ENCODE data around the gene NAV2. TPM values are rescaled to one million over a fixed set of nuclear protein-coding genes. Genes with fewer than 3 reads are reported as not detected.

The NAV2 gene
- total and polyA plus RNA-seq, 2 donors (not counting 1 experiment from before 2014, with no cell fraction given) = 8.1 to 14.0 TPM

DNA sequence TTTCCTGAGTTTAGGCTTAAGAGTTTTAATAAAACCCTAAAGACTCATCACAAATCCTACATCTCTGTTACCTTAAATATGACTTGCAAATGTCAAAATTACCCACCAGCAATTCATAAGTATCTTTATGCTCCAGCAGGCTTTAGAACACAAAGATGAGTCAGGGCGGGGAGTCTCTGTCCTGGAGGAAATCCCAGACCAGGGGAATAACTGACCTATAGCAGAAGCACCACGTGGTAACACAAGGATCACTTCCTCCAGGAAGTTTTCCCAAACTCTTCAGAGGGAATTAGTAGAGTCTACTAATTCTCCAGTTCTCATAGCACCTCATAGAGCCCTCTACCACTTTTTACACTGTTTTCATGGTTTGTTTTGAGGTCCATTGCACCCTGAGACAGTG lies 217.0 kb downstream of the NAV2 start:
- H3K9ac ChIP-seq (ENCODE audit: insufficient read depth, low read length) = no peak overlapping the region
- no peaks in the 10 kb centered on the region for H3K9me3 ChIP-seq (ENCODE audit: control insufficient read depth, insufficient read depth, low read depth, low read length)
- no peak overlapping the region for H3K4me3 ChIP-seq (replicated peaks in 1 of 4; ENCODE audit: control extremely low read depth in 1 of 4, insufficient read depth in 1 of 4, low read depth in 3 of 4, low read length in 4 of 4)
- TF ChIP-seq EZH2 (IDR thresholded peaks at IDR 0.05; ENCODE audit: low read length, missing control alignments) (no peak), CTCF (conservative IDR thresholded peaks at IDR 0.05 in 1 of 2, IDR thresholded peaks at IDR 0.05 in 1 of 2; ENCODE audit: low read depth in 1 of 2, low read length in 2 of 2) (no peak)
- no peak overlapping the region for H3K27ac ChIP-seq (ENCODE audit: insufficient read depth, low read length)
- peaks cover 8% of the 10 kb centered on the region for H3K36me3 ChIP-seq (ENCODE audit: control insufficient read depth, insufficient read depth, low read length)
- no peak overlapping the region for H3K4me2 ChIP-seq (ENCODE audit: extremely low read depth, insufficient read depth, low read length)
- peaks cover 19% of the 10 kb centered on the region for H3K4me1 ChIP-seq (ENCODE audit: control insufficient read depth, extremely low read depth, insufficient read depth, low read length)
- no peaks in the 10 kb centered on the region for H4K20me1 ChIP-seq (ENCODE audit: control insufficient read depth, extremely low read depth, insufficient read depth, low read length)
- peaks cover 8% of the 10 kb centered on the region for H3K79me2 ChIP-seq (ENCODE audit: control insufficient read depth, insufficient read depth, low read length)
- no peaks in the 10 kb centered on the region for H3K27me3 ChIP-seq (ENCODE audit: control insufficient read depth, insufficient read depth, low read length)
- no peak overlapping the region for H2AFZ ChIP-seq (ENCODE audit: low read length)
- DNase-seq (ENCODE audit: low read depth in 2 of 2) = peak; percentile 33 to 70

- H3K4me2 ChIP-seq (ENCODE audit: extremely low read depth, insufficient read depth, low read length) = peak overlapping the region; percentile 83
- H3K36me3 ChIP-seq (ENCODE audit: control insufficient read depth, insufficient read depth, low read length) = peaks cover 8% of the 10 kb centered on the region
- peak overlapping the region in 3 of 4 experiments; percentile 2 to 30 (median 18) for H3K4me3 ChIP-seq (replicated peaks in 1 of 4; ENCODE audit: control extremely low read depth in 1 of 4, insufficient read depth in 1 of 4, low read depth in 3 of 4, low read length in 4 of 4)
- peaks cover 9% of the 10 kb centered on the region for H3K79me2 ChIP-seq (ENCODE audit: control insufficient read depth, insufficient read depth, low read length)
- H4K20me1 ChIP-seq (ENCODE audit: control insufficient read depth, extremely low read depth, insufficient read depth, low read length) = no peaks in the 10 kb centered on the region
- H3K27me3 ChIP-seq (ENCODE audit: control insufficient read depth, insufficient read depth, low read length) = no peaks in the 10 kb centered on the region
- H3K9me3 ChIP-seq (ENCODE audit: control insufficient read depth, insufficient read depth, low read depth, low read length) = no peaks in the 10 kb centered on the region
- peak overlapping the region; percentile 31 for H3K9ac ChIP-seq (ENCODE audit: insufficient read depth, low read length)
- H2AFZ ChIP-seq (ENCODE audit: low read length) = no peak overlapping the region
- no peak for TF ChIP-seq CTCF (conservative IDR thresholded peaks at IDR 0.05 in 1 of 2, IDR thresholded peaks at IDR 0.05 in 1 of 2; ENCODE audit: low read depth in 1 of 2, low read length in 2 of 2)
- TF ChIP-seq EZH2 (IDR thresholded peaks at IDR 0.05; ENCODE audit: low read length, missing control alignments) = no peak
- peaks cover 25% of the 10 kb centered on the region for H3K4me1 ChIP-seq (ENCODE audit: control insufficient read depth, extremely low read depth, insufficient read depth, low read length)
- DNase-seq (ENCODE audit: low read depth in 2 of 2) = peak; percentile 33 to 45
- peak overlapping the region; percentile 68 for H3K27ac ChIP-seq (ENCODE audit: insufficient read depth, low read length)
Measured at GRCh38 chr11:19931141-19931770, 218.6 kb downstream of the NAV2 start.

DNA sequence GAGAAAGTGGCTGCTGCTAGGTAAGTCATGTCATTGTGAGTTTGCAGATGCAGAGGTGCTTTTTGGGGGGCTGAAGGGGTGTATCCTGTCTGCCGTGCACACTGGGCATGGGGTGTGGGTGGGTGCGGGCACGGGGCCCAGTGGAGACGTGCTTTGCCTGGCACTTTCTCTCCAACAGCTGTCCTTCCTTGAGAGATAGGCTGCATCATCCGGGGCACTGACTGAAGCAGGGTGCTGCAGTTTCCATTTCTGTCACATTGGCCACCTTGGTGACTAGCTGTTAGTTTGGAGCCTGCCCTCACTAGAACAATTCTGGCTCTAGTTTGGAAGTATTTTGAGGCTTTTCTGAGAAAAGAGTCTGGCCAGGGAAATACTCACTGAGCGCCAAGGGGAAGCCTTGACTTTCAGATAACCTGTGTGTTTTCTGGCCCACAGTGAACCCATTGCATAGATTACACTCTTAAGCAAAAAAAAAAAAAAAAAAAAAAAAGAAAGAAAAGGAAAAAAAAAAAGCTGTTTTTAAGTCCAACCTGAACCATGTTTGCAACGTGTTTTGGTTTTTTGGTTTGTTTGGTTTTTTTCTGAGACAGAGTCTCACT lies 219.2 kb downstream of the NAV2 start:
- H3K9me3 ChIP-seq (ENCODE audit: control insufficient read depth, insufficient read depth, low read depth, low read length) = no peaks in the 10 kb centered on the region
- H3K79me2 ChIP-seq (ENCODE audit: control insufficient read depth, insufficient read depth, low read length) = peaks cover 8% of the 10 kb centered on the region
- H3K4me3 ChIP-seq (replicated peaks in 1 of 4; ENCODE audit: control extremely low read depth in 1 of 4, insufficient read depth in 1 of 4, low read depth in 3 of 4, low read length in 4 of 4) = peak overlapping the region in 1 of 4 experiments; percentile 30
- peak overlapping the region; percentile 68 for H3K27ac ChIP-seq (ENCODE audit: insufficient read depth, low read length)
- DNase-seq (ENCODE audit: low read depth in 2 of 2) = no peak
- no peaks in the 10 kb centered on the region for H3K27me3 ChIP-seq (ENCODE audit: control insufficient read depth, insufficient read depth, low read length)
- H3K36me3 ChIP-seq (ENCODE audit: control insufficient read depth, insufficient read depth, low read length) = peaks cover 10% of the 10 kb centered on the region
- no peaks in the 10 kb centered on the region for H4K20me1 ChIP-seq (ENCODE audit: control insufficient read depth, extremely low read depth, insufficient read depth, low read length)
- H3K9ac ChIP-seq (ENCODE audit: insufficient read depth, low read length) = no peak overlapping the region
- peak overlapping the region; percentile 83 for H3K4me2 ChIP-seq (ENCODE audit: extremely low read depth, insufficient read depth, low read length)
- H2AFZ ChIP-seq (ENCODE audit: low read length) = no peak overlapping the region
- no peak for TF ChIP-seq EZH2 (IDR thresholded peaks at IDR 0.05; ENCODE audit: low read length, missing control alignments)
- TF ChIP-seq CTCF (conservative IDR thresholded peaks at IDR 0.05 in 1 of 2, IDR thresholded peaks at IDR 0.05 in 1 of 2; ENCODE audit: low read depth in 1 of 2, low read length in 2 of 2) = no peak
- peaks cover 25% of the 10 kb centered on the region for H3K4me1 ChIP-seq (ENCODE audit: control insufficient read depth, extremely low read depth, insufficient read depth, low read length)
